ENCODE results near the gene ZBED2.
"Not testable (repeated sequence)": the region's sequence is repeated elsewhere in the genome, so short reads cannot be mapped to it uniquely, and the experiment has no call there.

The ZBED2 gene

GRCh38 chr3:111570404-111571030, 24.6 kb downstream of the ZBED2 start:
- DNase-seq, result no peak

GRCh38 chr3:111568911-111569310, 26.2 kb downstream of the ZBED2 start:
- no peak for DNase-seq

- DNase-seq, result no peak
Measured at GRCh38 chr3:111568355-111568754, 26.8 kb downstream of the ZBED2 start.

- no peak for DNase-seq
Measured at GRCh38 chr3:111566844-111567243, 28.3 kb downstream of the ZBED2 start.

- not testable (repeated sequence) for DNase-seq
Measured at GRCh38 chr3:111561902-111562301, 33.2 kb downstream of the ZBED2 start.

- DNase-seq, result no peak
Measured at GRCh38 chr3:111548756-111549155, 46.4 kb downstream of the ZBED2 start.

- no peak for DNase-seq
Measured at GRCh38 chr3:111548092-111548491, 47.1 kb downstream of the ZBED2 start.

- peak in 1 of 2 experiments; percentile 53 for DNase-seq
Measured at GRCh38 chr3:111547631-111548030, 47.5 kb downstream of the ZBED2 start.

GRCh38 chr3:111545349-111545748, 49.8 kb downstream of the ZBED2 start:
- no peak for DNase-seq
